ENCODE measurements around the gene FHIP1A. TPM values are rescaled to one million over a fixed set of nuclear protein-coding genes. Genes with fewer than 3 reads are reported as not detected.
A peak's percentile ranks its signal among the peaks of the same experiment; 100 is the strongest.
"Not testable (repeated sequence)": the region's sequence is repeated elsewhere in the genome, so short reads cannot be mapped to it uniquely, and the experiment has no call there.

Gene FHIP1A
- total RNA-seq, 2 experiments from 2014 or later = 2.4 to 3.2 TPM

GRCh38 chr4:151401739-151402138, 7.2 kb upstream of the FHIP1A start:
- Histone ChIP-seq H3K4me1 (ENCODE audit: insufficient read depth, low read length) (no peaks in the 10 kb centered on the region), H3K27ac (ENCODE audit: low read depth in 1 of 2, low read length in 2 of 2) (no peak overlapping the region), H3K4me3 (ENCODE audit: low read length) (no peak overlapping the region), H3K27me3 (ENCODE audit: control insufficient read depth in 1 of 2, insufficient read depth in 2 of 2, low read length in 2 of 2) (no peaks in the 10 kb centered on the region), H3K9me3 (ENCODE audit: control insufficient read depth in 1 of 2, insufficient read depth in 1 of 2, low read length in 2 of 2) (no peaks in the 10 kb centered on the region), H3K36me3 (ENCODE audit: insufficient read depth, low read length) (no peaks in the 10 kb centered on the region)
- Mint-ChIP-seq H3K9me3 (no peaks in the 10 kb centered on the region), H3K4me1 (ENCODE audit: low read depth) (no peaks in the 10 kb centered on the region), H3K27me3 (peaks cover 3% of the 10 kb centered on the region), H3K27ac (no peak overlapping the region), H3K36me3 (ENCODE audit: low read depth) (no peaks in the 10 kb centered on the region), H3K4me3 (no peak overlapping the region)
- no peak for TF ChIP-seq CTCF (IDR thresholded peaks at IDR 0.05)
- intact Hi-C loops (cut with DNase I, micrococcal nuclease) = loop anchor here in 1 of 2 experiments (10.0 kb wide), 1 partner anchor 1283 kb away; no protein-coding TSS in a partner anchor
- DNase-seq (no peak), ATAC-seq (ENCODE audit: poor library complexity) (no peak)
- ChIA-PET POLR2A (no interaction called here), CTCF (no interaction called here)

- no peaks in the 10 kb centered on the region for H3K27me3 ChIP-seq (ENCODE audit: control insufficient read depth in 1 of 2, insufficient read depth in 2 of 2, low read length in 2 of 2)
- peaks cover 2% of the 10 kb centered on the region for H3K4me1 Mint-ChIP-seq (ENCODE audit: low read depth)
- H3K27ac ChIP-seq (ENCODE audit: low read depth in 1 of 2, low read length in 2 of 2) = no peak overlapping the region
- ChIA-PET POLR2A (no interaction called here), CTCF (no interaction called here)
- no peak overlapping the region for H3K27ac Mint-ChIP-seq
- ATAC-seq (ENCODE audit: poor library complexity) (no peak), DNase-seq (no peak)
- no peaks in the 10 kb centered on the region for H3K36me3 ChIP-seq (ENCODE audit: insufficient read depth, low read length)
- H3K9me3 ChIP-seq (ENCODE audit: control insufficient read depth in 1 of 2, insufficient read depth in 1 of 2, low read length in 2 of 2) = no peaks in the 10 kb centered on the region
- H3K36me3 Mint-ChIP-seq (ENCODE audit: low read depth) = no peaks in the 10 kb centered on the region
- peaks cover 4% of the 10 kb centered on the region for H3K27me3 Mint-ChIP-seq
- peaks cover under 1% of the 10 kb centered on the region for H3K4me1 ChIP-seq (ENCODE audit: insufficient read depth, low read length)
- no peak overlapping the region for H3K4me3 Mint-ChIP-seq
- TF ChIP-seq CTCF (IDR thresholded peaks at IDR 0.05) = no peak
- H3K9me3 Mint-ChIP-seq = no peaks in the 10 kb centered on the region
- no peak overlapping the region for H3K4me3 ChIP-seq (ENCODE audit: low read length)
- intact Hi-C loops (cut with DNase I, micrococcal nuclease) = loop anchor here in 1 of 2 experiments (10.0 kb wide), 1 partner anchor 1282 kb away; no protein-coding TSS in a partner anchor
Measured at GRCh38 chr4:151402145-151402865, 6.7 kb upstream of the FHIP1A start.

- no peak for ATAC-seq (ENCODE audit: poor library complexity)
- CTCF ChIA-PET = interaction anchor here (0.7 kb wide), 1 partner anchor 1085 kb away, joined by 3 read pairs; no protein-coding TSS in a partner anchor
Measured at GRCh38 chr4:151403656-151404055, 5.3 kb upstream of the FHIP1A start.

GRCh38 chr4:151404802-151405201, 4.2 kb upstream of the FHIP1A start:
- H3K9me3 Mint-ChIP-seq; H3K9me3 ChIP-seq (ENCODE audit: control insufficient read depth in 1 of 2, insufficient read depth in 1 of 2, low read length in 2 of 2); POLR2A ChIA-PET; H3K27me3 Mint-ChIP-seq; H3K4me3 ChIP-seq (ENCODE audit: low read length); H3K27me3 ChIP-seq (ENCODE audit: control insufficient read depth in 1 of 2, insufficient read depth in 2 of 2, low read length in 2 of 2); H3K27ac Mint-ChIP-seq; CTCF ChIA-PET; DNase-seq; H3K27ac ChIP-seq (ENCODE audit: low read depth in 1 of 2, low read length in 2 of 2); H3K4me3 Mint-ChIP-seq; H3K36me3 Mint-ChIP-seq (ENCODE audit: low read depth); H3K36me3 ChIP-seq (ENCODE audit: insufficient read depth, low read length); ATAC-seq (ENCODE audit: poor library complexity): not testable (repeated sequence)
- peaks cover 23% of the 10 kb centered on the region for H3K4me1 Mint-ChIP-seq (ENCODE audit: low read depth)
- intact Hi-C loops (cut with DNase I, micrococcal nuclease) = loop anchor here in 1 of 2 experiments (5.0 to 10.0 kb wide), 4 partner anchors 308 to 1377 kb away; partner anchors contain the start of genes LRBA and RPS3A
- H3K4me1 ChIP-seq (ENCODE audit: insufficient read depth, low read length) = peaks cover 23% of the 10 kb centered on the region

More at GRCh38 chr4:151403656-151404055, 5.3 kb upstream of the FHIP1A start:
- POLR2A ChIA-PET = no interaction called here
- H3K36me3 ChIP-seq (ENCODE audit: insufficient read depth, low read length) = no peaks in the 10 kb centered on the region
- intact Hi-C loops (cut with DNase I, micrococcal nuclease) = loop anchor here in 1 of 2 experiments (10.0 kb wide), 1 partner anchor 1281 kb away; no protein-coding TSS in a partner anchor
- Mint-ChIP-seq H3K36me3 (ENCODE audit: low read depth) (no peaks in the 10 kb centered on the region), H3K9me3 (no peaks in the 10 kb centered on the region), H3K4me3 (no peak overlapping the region), H3K4me1 (ENCODE audit: low read depth) (peaks cover 13% of the 10 kb centered on the region), H3K27ac (no peak overlapping the region), H3K27me3 (peaks cover 4% of the 10 kb centered on the region)
- DNase-seq = peak in 1 of 14 experiments; percentile 11
- no peaks in the 10 kb centered on the region for H3K9me3 ChIP-seq (ENCODE audit: control insufficient read depth in 1 of 2, insufficient read depth in 1 of 2, low read length in 2 of 2)
- peaks cover 0 to 4% of the 10 kb centered on the region in 2 experiments for H3K27me3 ChIP-seq (ENCODE audit: control insufficient read depth in 1 of 2, insufficient read depth in 2 of 2, low read length in 2 of 2)
- TF ChIP-seq CTCF (IDR thresholded peaks at IDR 0.05) = no peak
- no peak overlapping the region for H3K4me3 ChIP-seq (ENCODE audit: low read length)
- no peak overlapping the region for H3K27ac ChIP-seq (ENCODE audit: low read depth in 1 of 2, low read length in 2 of 2)
- peaks cover 14% of the 10 kb centered on the region for H3K4me1 ChIP-seq (ENCODE audit: insufficient read depth, low read length)
